DOHH2 (cell line): ENCODE measurements around the gene SUSD1.

ENCODE experiments used
- H3F3A ChIP-seq: fragments of 200-600 bp; sonication (generic), shearing (Covaris generic); 2 replicates; pipeline ENCODE4 v1.6.0; 2016; ENCODE audit warnings: antibody characterized with exemption, mild to moderate bottlenecking; ENCODE audit not compliant: control insufficient read depth, insufficient read depth
- H3K27ac ChIP-seq: fragments of 200-600 bp; sonication (generic); 2 replicates; pipeline ENCODE4 v1.5.1; 2014; ENCODE audit warnings: low read depth, mild to moderate bottlenecking, low read length, moderate library complexity
- H3K27me3 ChIP-seq: fragments of 200-600 bp; sonication (generic); 2 replicates; pipeline ENCODE4 v1.6.1; 2014; ENCODE audit warnings: mild to moderate bottlenecking, low read length, mixed read lengths; ENCODE audit not compliant: control insufficient read depth
- H3K36me3 ChIP-seq: fragments of 200-600 bp; sonication (generic); 2 replicates; pipeline ENCODE4 v1.6.1; 2014; ENCODE audit warnings: mild to moderate bottlenecking, low read length, moderate library complexity, mixed read lengths; ENCODE audit not compliant: control insufficient read depth
- H3K4me1 ChIP-seq: fragments of 200-600 bp; sonication (generic); 2 replicates; pipeline ENCODE4 v1.6.1; 2014; ENCODE audit warnings: mild to moderate bottlenecking, low read length, mixed read lengths; ENCODE audit not compliant: control insufficient read depth
- H3K4me2 ChIP-seq: fragments of 200-600 bp; sonication (generic); 2 replicates; pipeline ENCODE4 v1.6.0; 2014; ENCODE audit warnings: mild to moderate bottlenecking, low read length, moderate library complexity
- H3K4me3 ChIP-seq: fragments of 200-600 bp; sonication (generic); 2 replicates; pipeline ENCODE4 v1.5.1; 2014; ENCODE audit warnings: mild to moderate bottlenecking, low read length, mixed read lengths
- H3K79me2 ChIP-seq: fragments of 200-600 bp; sonication (generic); 2 replicates; pipeline ENCODE4 v1.6.1; 2014; ENCODE audit warnings: mild to moderate bottlenecking, low read length, mixed read lengths; ENCODE audit not compliant: control insufficient read depth
- H3K9me2 ChIP-seq: fragments of 200-600 bp; sonication (generic); replicated peaks from 2 replicates; pipeline ENCODE4 v1.6.1; 2014; ENCODE audit warnings: mild to moderate bottlenecking, low read length, mixed read lengths; ENCODE audit not compliant: control insufficient read depth
- H3K9me3 ChIP-seq: fragments of 200-600 bp; sonication (generic); 2 replicates; pipeline ENCODE4 v1.6.1; 2014; ENCODE audit warnings: antibody characterized with exemption, low read length, mixed read lengths; ENCODE audit not compliant: control insufficient read depth, insufficient read depth
- H4K20me1 ChIP-seq: fragments of 200-600 bp; sonication (generic); 2 replicates; pipeline ENCODE4 v1.6.0; 2014; ENCODE audit warnings: low read depth, mild to moderate bottlenecking, antibody characterized with exemption, low read length, moderate library complexity; ENCODE audit not compliant: control insufficient read depth, insufficient read depth
- CTCF ChIP-seq: fragments of 200-600 bp; sonication (generic); IDR thresholded peaks from one replicate; pipeline ENCODE4 v1.5.1; 2014; ENCODE audit warnings: antibody characterized with exemption, mild to moderate bottlenecking, low read depth, low read length; ENCODE audit not compliant: poor library complexity, severe bottlenecking
- EZH2phosphoT487 ChIP-seq: fragments of 200-600 bp; sonication (generic); IDR thresholded peaks from 2 replicates; pipeline ENCODE4 v1.6.1; 2017; ENCODE audit warnings: borderline replicate concordance, mild to moderate bottlenecking, antibody characterized with exemption, low read length, moderate library complexity, mixed read lengths

The SUSD1 gene

GRCh38 chr9:112037281-112038016 is 137.6 kb downstream of the SUSD1 start:
- H3K36me3 ChIP-seq, result no peaks in the 10 kb centered on the region
- peak overlapping the region; percentile 74 for H3K4me2 ChIP-seq
- H3K9me3 ChIP-seq, result no peaks in the 10 kb centered on the region
- H3K79me2 ChIP-seq, result no peaks in the 10 kb centered on the region
- H3K4me1 ChIP-seq, result peaks cover 66% of the 10 kb centered on the region
- H3K9me2 ChIP-seq, result no peaks in the 10 kb centered on the region
- no peaks in the 10 kb centered on the region for H4K20me1 ChIP-seq
- no peaks in the 10 kb centered on the region for H3K27me3 ChIP-seq
- peaks cover 50% of the 10 kb centered on the region for H3F3A ChIP-seq
- peak overlapping the region; percentile 58 for H3K4me3 ChIP-seq
- peak overlapping the region; percentile 95 for H3K27ac ChIP-seq
- TF ChIP-seq CTCF (no peak), EZH2phosphoT487 (no peak)

- H3K4me1 ChIP-seq, result peaks cover 87% of the 10 kb centered on the region
Observed at GRCh38 chr9:112035166-112035826, 139.8 kb downstream of the SUSD1 start.

GRCh38 chr9:112034216-112034611 is 140.9 kb downstream of the SUSD1 start:
- no peaks in the 10 kb centered on the region for H4K20me1 ChIP-seq
- peaks cover 98% of the 10 kb centered on the region for H3K4me1 ChIP-seq
- peak overlapping the region; percentile 95 for H3K27ac ChIP-seq
- H3K79me2 ChIP-seq, result no peaks in the 10 kb centered on the region
- H3K4me3 ChIP-seq, result peak overlapping the region; percentile 62
- TF ChIP-seq EZH2phosphoT487 (no peak), CTCF (no peak)
- H3K4me2 ChIP-seq, result peak overlapping the region; percentile 74
- H3K36me3 ChIP-seq, result no peaks in the 10 kb centered on the region
- H3F3A ChIP-seq, result peaks cover 73% of the 10 kb centered on the region
- H3K27me3 ChIP-seq, result no peaks in the 10 kb centered on the region
- H3K9me2 ChIP-seq, result no peaks in the 10 kb centered on the region
- H3K9me3 ChIP-seq, result no peaks in the 10 kb centered on the region

More at GRCh38 chr9:112035166-112035826, 139.8 kb downstream of the SUSD1 start:
- Histone ChIP-seq H3K4me2 (peak overlapping the region; percentile 74), H3K9me2 (no peaks in the 10 kb centered on the region), H3K4me3 (peak overlapping the region; percentile 44), H3K27me3 (no peaks in the 10 kb centered on the region), H3K27ac (peak overlapping the region; percentile 95), H3K9me3 (no peaks in the 10 kb centered on the region), H3K36me3 (no peaks in the 10 kb centered on the region), H4K20me1 (no peaks in the 10 kb centered on the region), H3K79me2 (no peaks in the 10 kb centered on the region), H3F3A (peaks cover 67% of the 10 kb centered on the region)
- TF ChIP-seq CTCF (no peak), EZH2phosphoT487 (no peak)
